Heart right ventricle (tissue), 16 donors: ENCODE results near the gene CYGB. TPM values are rescaled to one million over a fixed set of nuclear protein-coding genes. Genes with fewer than 3 reads are reported as not detected.

ENCODE experiments used
- ATAC-seq, 8 donors: fragments of 200-7000 bp; cut with Tn5 transposase; one replicate each; pipeline ENCODE4 v1.9.1; 2020; ENCODE audit warnings: mild to moderate bottlenecking in 8 of 8, moderate library complexity in 8 of 8, moderate number of reproducible peaks in 1 of 8
- DNase-seq, 2 donors: peaks; one replicate each; pipeline ENCODE4 v3.0.0-alpha.2; 2020
- H3K27ac ChIP-seq, 10 donors: fragments of 200-600 bp; sonication (generic) in 2 of 10; one replicate each; pipeline versions ENCODE4 v1.5.0 to v1.8.0; 2020 to 2022; ENCODE audit warnings: mild to moderate bottlenecking in 3 of 10
- H3K27me3 ChIP-seq, 7 donors: fragments of 200-600 bp; one replicate each; pipeline ENCODE4 v1.8.0; 2021 to 2022; ENCODE audit warnings: mild to moderate bottlenecking in 2 of 7
- H3K36me3 ChIP-seq, 9 donors: fragments of 200-600 bp; sonication (generic) in 1 of 9; one replicate each; pipeline versions ENCODE4 v1.5.0 to v1.8.0; 2020 to 2022; ENCODE audit warnings: mild to moderate bottlenecking in 2 of 9
- H3K4me1 ChIP-seq, 9 donors: fragments of 200-600 bp; sonication (generic) in 1 of 9; one replicate each; pipeline versions ENCODE4 v1.5.0 to v1.8.0; 2020 to 2022; ENCODE audit warnings: mild to moderate bottlenecking in 4 of 9
- H3K4me3 ChIP-seq, 10 donors: fragments of 200-600 bp; sonication (generic) in 2 of 10; one replicate each; pipeline versions ENCODE4 v1.5.0 to v1.8.0; 2020 to 2022; ENCODE audit warnings: mild to moderate bottlenecking in 7 of 10, moderate library complexity in 2 of 10
- H3K9me3 ChIP-seq, 11 donors: fragments of 200-600 bp in 10 of 11; sonication (generic) in 2 of 11; one replicate each; pipeline versions ENCODE4 v1.5.0 to v1.8.0; 2013 to 2022; ENCODE audit warnings: mild to moderate bottlenecking in 2 of 11, control low read depth in 1 of 11, moderate library complexity in 1 of 11
- WGBS, 2 donors: extraction: QIAGEN DNeasy Blood & Tissue Kit; methylation state at CpG; one replicate each; pipeline ENCODE4 v1.1.7; 2013; ENCODE audit warnings: inconsistent platforms in 1 of 2; 5-methylcytosine and 5-hydroxymethylcytosine counted together
- intact Hi-C, 10 donors: fragments of 100-400 bp; cut with DNase I; formaldehyde crosslinking; loops; one replicate each; pipeline versions ENCODE4 v1.11.1 to v1.14.2; 2022
- polyA plus RNA-seq, 2 donors: library from polyadenylated mRNA; stranded (reverse); fragments of 200-250 nt; gene quantifications; one replicate each; pipeline ENCODE4 v1.2.3, GENCODE V29; 2013
- total RNA-seq, 10 donors: library from RNA; stranded (reverse); fragmentation: NEBNext Ultra II Directional in 3 of 10; extraction: Animal tissue kit (Norgen Biotek cat#: 25700) in 3 of 10; gene quantifications; one replicate each; pipeline versions ENCODE4 v1.2.1 to v1.2.4, GENCODE V29; 2021 to 2023
- TF ChIP-seq, protein P1 (sequence below), 9 donors: fragments of 200-600 bp; sonication (generic) in 2 of 9; IDR thresholded peaks; one replicate each; pipeline versions ENCODE4 v1.5.0 to v1.8.0; 2021 to 2022; ENCODE audit warnings: antibody characterized with exemption in 9 of 9, mild to moderate bottlenecking in 5 of 9, moderate library complexity in 1 of 9
- donor health status: Arrhythmogenic right ventricular cardiomyopathy.
- donor health status: ischemic (EF 13 %, LVEDD 7.1; RV severe dilation, severe dysfunction).
- donor health status: healthy with polysubstance abuse.
- donor health status: DM: no; HTN: yes; CAD: no.
- donor health status: DM: no; HTN: no; CAD: no.
- donor health status: ischemic (EF 25% LVEDD 6.9; RV normal size, moderate dysfunction).
- donor health status: ischemic (EF 25% LVEDD 5.7; RV mildly dilated, moderate dysfunction).
- donor health status: healthy.
- donor health status: DM: yes; HTN: yes; CAD: no.
- donor health status: Ischemic cardiomyopathy.
- donor health status: ischemic (EF 35%, LVEDD 5.7; RV mildly dilated, moderate dysfunction).
- donor health status: nonischemic (EF 11% LVEDD 7.7; RV severe dilation, severe dysfunction).
- donor health status: DM: yes; HTN: yes; CAD: no.
- donor health status: PGD.
- donor health status: ischemic (EF 29% LVEDD 5.4; RV normal size, mild dysfunction).
- donor health status: nonischemic (EF 23%, LVEDD 6.1; RV moderate dilation, normal function).

The CYGB gene
- total and polyA plus RNA-seq, 12 donors: 9.3 to 57.7 (median 21.1) TPM

- intact Hi-C loops: no loop called here
- H3K27me3 ChIP-seq: no peaks in the 10 kb centered on the region
- no peaks in the 10 kb centered on the region for H3K9me3 ChIP-seq
- peaks cover 0 to 10% (median 0%) of the 10 kb centered on the region in 9 donors for H3K36me3 ChIP-seq
- peaks cover 2 to 72% (median 27%) of the 10 kb centered on the region in 9 donors for H3K4me1 ChIP-seq
- TF ChIP-seq, protein P1, sequence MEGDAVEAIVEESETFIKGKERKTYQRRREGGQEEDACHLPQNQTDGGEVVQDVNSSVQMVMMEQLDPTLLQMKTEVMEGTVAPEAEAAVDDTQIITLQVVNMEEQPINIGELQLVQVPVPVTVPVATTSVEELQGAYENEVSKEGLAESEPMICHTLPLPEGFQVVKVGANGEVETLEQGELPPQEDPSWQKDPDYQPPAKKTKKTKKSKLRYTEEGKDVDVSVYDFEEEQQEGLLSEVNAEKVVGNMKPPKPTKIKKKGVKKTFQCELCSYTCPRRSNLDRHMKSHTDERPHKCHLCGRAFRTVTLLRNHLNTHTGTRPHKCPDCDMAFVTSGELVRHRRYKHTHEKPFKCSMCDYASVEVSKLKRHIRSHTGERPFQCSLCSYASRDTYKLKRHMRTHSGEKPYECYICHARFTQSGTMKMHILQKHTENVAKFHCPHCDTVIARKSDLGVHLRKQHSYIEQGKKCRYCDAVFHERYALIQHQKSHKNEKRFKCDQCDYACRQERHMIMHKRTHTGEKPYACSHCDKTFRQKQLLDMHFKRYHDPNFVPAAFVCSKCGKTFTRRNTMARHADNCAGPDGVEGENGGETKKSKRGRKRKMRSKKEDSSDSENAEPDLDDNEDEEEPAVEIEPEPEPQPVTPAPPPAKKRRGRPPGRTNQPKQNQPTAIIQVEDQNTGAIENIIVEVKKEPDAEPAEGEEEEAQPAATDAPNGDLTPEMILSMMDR (IDR thresholded peaks at IDR 0.05): no peak
- WGBS, 2 donors: 96 to 98% methylated on average over 22 of the region's 22 CpGs
- no peak for ATAC-seq
- peak overlapping the region in 1 of 10 donors; percentile 26 for H3K27ac ChIP-seq
- DNase-seq: no peak
- no peak overlapping the region for H3K4me3 ChIP-seq
Observed at GRCh38 chr17:76487451-76488192, 49.9 kb downstream of the CYGB start.

- Histone ChIP-seq H3K36me3 (peaks cover 0 to 16% (median 0%) of the 10 kb centered on the region in 9 donors), H3K4me1 (peaks cover 0 to 62% (median 7%) of the 10 kb centered on the region in 9 donors)
Observed at GRCh38 chr17:76485569-76485968, 51.9 kb downstream of the CYGB start.

GRCh38 chr17:76484228-76484725 lies 53.2 kb downstream of the CYGB start:
- Histone ChIP-seq H3K9me3 (no peaks in the 10 kb centered on the region), H3K27me3 (no peaks in the 10 kb centered on the region), H3K4me1 (peaks cover 0 to 55% (median 7%) of the 10 kb centered on the region in 9 donors), H3K36me3 (peaks cover 0 to 27% (median 0%) of the 10 kb centered on the region in 9 donors), H3K27ac (peak overlapping the region in 2 of 10 donors; percentile 45 to 76), H3K4me3 (no peak overlapping the region)
- ATAC-seq (no peak), DNase-seq (no peak)
- 88 to 92% methylated on average over 11 of the region's 11 CpGs for WGBS, 2 donors
- intact Hi-C loops: loop anchor here in 1 of 10 donors (2.0 kb wide), 1 partner anchor 15 kb away; no protein-coding TSS in a partner anchor
- TF ChIP-seq, protein P1 (IDR thresholded peaks at IDR 0.05): no peak

More at GRCh38 chr17:76485569-76485968, 51.9 kb downstream of the CYGB start:
- H3K9me3 ChIP-seq: no peaks in the 10 kb centered on the region
- ATAC-seq (peak; percentile 19 to 89 (median 64)), DNase-seq (no peak)
- no peak overlapping the region for H3K4me3 ChIP-seq
- TF ChIP-seq, protein P1 (IDR thresholded peaks at IDR 0.05): no peak
- peak overlapping the region in 6 of 10 donors; percentile 21 to 76 (median 46) for H3K27ac ChIP-seq
- 29 to 54% methylated on average over 11 of the region's 11 CpGs for WGBS, 2 donors
- H3K27me3 ChIP-seq: no peaks in the 10 kb centered on the region
- intact Hi-C loops: loop anchor here in 1 of 10 donors (2.0 kb wide), 1 partner anchor 13 kb away; no protein-coding TSS in a partner anchor

- Histone ChIP-seq H3K9me3 (no peaks in the 10 kb centered on the region), H3K27ac (peak overlapping the region in 4 of 10 donors; percentile 8 to 71 (median 29)), H3K36me3 (peaks cover 0 to 41% (median 0%) of the 10 kb centered on the region in 9 donors), H3K4me1 (peaks cover 0 to 44% (median 6%) of the 10 kb centered on the region in 9 donors), H3K27me3 (no peaks in the 10 kb centered on the region), H3K4me3 (no peak overlapping the region)
- 80% methylated on average over 21 of the region's 21 CpGs for WGBS, 2 donors
- intact Hi-C loops: no loop called here
- DNase-seq: no peak
- ATAC-seq: peak in 7 of 8 donors; percentile 36 to 64 (median 53)
- TF ChIP-seq, protein P1 (IDR thresholded peaks at IDR 0.05): no peak
Observed at GRCh38 chr17:76481071-76481655, 56.3 kb downstream of the CYGB start.
